ENCODE measurements around the gene FAM107B.

DNA sequence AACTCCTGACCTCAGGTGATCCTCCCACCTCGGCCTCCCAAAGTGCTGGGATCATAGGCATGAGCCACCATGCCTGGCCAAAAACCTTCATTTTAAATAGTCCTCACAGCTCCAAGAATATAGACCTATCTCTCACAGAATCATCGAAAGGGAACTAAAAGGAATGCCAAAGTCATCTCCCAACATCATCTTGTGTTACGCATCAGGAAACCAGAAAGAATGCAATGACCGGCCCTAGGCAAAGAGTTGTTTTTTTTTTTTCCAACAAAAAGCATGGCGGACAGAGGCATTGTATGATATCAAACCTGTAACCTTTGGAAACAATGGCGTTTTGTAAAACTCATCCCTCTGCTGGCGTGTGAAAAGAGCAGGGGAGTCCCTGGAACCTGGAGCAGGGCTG lies 73.2 kb downstream of the FAM107B start:
- TF ChIP-seq, protein P1, sequence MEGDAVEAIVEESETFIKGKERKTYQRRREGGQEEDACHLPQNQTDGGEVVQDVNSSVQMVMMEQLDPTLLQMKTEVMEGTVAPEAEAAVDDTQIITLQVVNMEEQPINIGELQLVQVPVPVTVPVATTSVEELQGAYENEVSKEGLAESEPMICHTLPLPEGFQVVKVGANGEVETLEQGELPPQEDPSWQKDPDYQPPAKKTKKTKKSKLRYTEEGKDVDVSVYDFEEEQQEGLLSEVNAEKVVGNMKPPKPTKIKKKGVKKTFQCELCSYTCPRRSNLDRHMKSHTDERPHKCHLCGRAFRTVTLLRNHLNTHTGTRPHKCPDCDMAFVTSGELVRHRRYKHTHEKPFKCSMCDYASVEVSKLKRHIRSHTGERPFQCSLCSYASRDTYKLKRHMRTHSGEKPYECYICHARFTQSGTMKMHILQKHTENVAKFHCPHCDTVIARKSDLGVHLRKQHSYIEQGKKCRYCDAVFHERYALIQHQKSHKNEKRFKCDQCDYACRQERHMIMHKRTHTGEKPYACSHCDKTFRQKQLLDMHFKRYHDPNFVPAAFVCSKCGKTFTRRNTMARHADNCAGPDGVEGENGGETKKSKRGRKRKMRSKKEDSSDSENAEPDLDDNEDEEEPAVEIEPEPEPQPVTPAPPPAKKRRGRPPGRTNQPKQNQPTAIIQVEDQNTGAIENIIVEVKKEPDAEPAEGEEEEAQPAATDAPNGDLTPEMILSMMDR (IDR thresholded peaks at IDR 0.05) = no peak
- no peak for TF ChIP-seq POLR2A (IDR thresholded peaks at IDR 0.05)

Data from adrenal gland (tissue), 5 donors.